ENCODE results near the gene EIF5A2. TPM values are rescaled to one million over a fixed set of nuclear protein-coding genes. Genes with fewer than 3 reads are reported as not detected.

Gene EIF5A2
- total RNA-seq, 1 donor from 2014 or later, result 10.2 TPM

- H3K27ac ChIP-seq (replicated peaks), result no peak overlapping the region
- no peaks in the 10 kb centered on the region for H3K9me3 ChIP-seq (replicated peaks)
- no peak for TF ChIP-seq CTCF (IDR thresholded peaks at IDR 0.05; ENCODE audit: borderline replicate concordance)
- peaks cover 31% of the 10 kb centered on the region for H3K4me1 ChIP-seq
- no peak for DNase-seq
- no peaks in the 10 kb centered on the region for H3K27me3 ChIP-seq (ENCODE audit: low read depth)
- H3K36me3 ChIP-seq, result peaks cover 34% of the 10 kb centered on the region
- intact Hi-C loops (cut with micrococcal nuclease), result no loop called here
- no peak overlapping the region for H3K4me3 ChIP-seq
Measured at GRCh38 chr3:170867143-170867937, 41.1 kb downstream of the EIF5A2 start.

GRCh38 chr3:170866499-170866898 lies 41.9 kb downstream of the EIF5A2 start:
- TF ChIP-seq CTCF (IDR thresholded peaks at IDR 0.05; ENCODE audit: borderline replicate concordance), result no peak
- Histone ChIP-seq H3K27me3 (ENCODE audit: low read depth) (no peaks in the 10 kb centered on the region), H3K4me3 (no peak overlapping the region), H3K36me3 (peaks cover 34% of the 10 kb centered on the region), H3K9me3 (replicated peaks) (no peaks in the 10 kb centered on the region), H3K27ac (replicated peaks) (no peak overlapping the region), H3K4me1 (peaks cover 31% of the 10 kb centered on the region)
- intact Hi-C loops (cut with micrococcal nuclease), result no loop called here
- no peak for DNase-seq

GRCh38 chr3:170865209-170866094 lies 43.0 kb downstream of the EIF5A2 start:
- DNase-seq, result no peak
- Histone ChIP-seq H3K36me3 (peaks cover 34% of the 10 kb centered on the region), H3K4me1 (peaks cover 31% of the 10 kb centered on the region), H3K4me3 (no peak overlapping the region), H3K9me3 (replicated peaks) (no peaks in the 10 kb centered on the region), H3K27ac (replicated peaks) (no peak overlapping the region), H3K27me3 (ENCODE audit: low read depth) (no peaks in the 10 kb centered on the region)
- intact Hi-C loops (cut with micrococcal nuclease), result no loop called here
- TF ChIP-seq CTCF (IDR thresholded peaks at IDR 0.05; ENCODE audit: borderline replicate concordance), result no peak

GRCh38 chr3:170864525-170865208 lies 43.8 kb downstream of the EIF5A2 start:
- intact Hi-C loops (cut with micrococcal nuclease), result no loop called here

More at GRCh38 chr3:170864525-170865208, 43.8 kb downstream of the EIF5A2 start:
- Histone ChIP-seq H3K27ac (replicated peaks) (no peak overlapping the region), H3K4me3 (no peak overlapping the region), H3K36me3 (peaks cover 34% of the 10 kb centered on the region), H3K9me3 (replicated peaks) (no peaks in the 10 kb centered on the region), H3K4me1 (peaks cover 28% of the 10 kb centered on the region), H3K27me3 (ENCODE audit: low read depth) (no peaks in the 10 kb centered on the region)
- DNase-seq, result no peak
- TF ChIP-seq CTCF (IDR thresholded peaks at IDR 0.05; ENCODE audit: borderline replicate concordance), result no peak

Data from left ventricle myocardium inferior (tissue), 1 donor.